Measurements from ENCODE around the gene SF3A1.

Gene SF3A1

DNA sequence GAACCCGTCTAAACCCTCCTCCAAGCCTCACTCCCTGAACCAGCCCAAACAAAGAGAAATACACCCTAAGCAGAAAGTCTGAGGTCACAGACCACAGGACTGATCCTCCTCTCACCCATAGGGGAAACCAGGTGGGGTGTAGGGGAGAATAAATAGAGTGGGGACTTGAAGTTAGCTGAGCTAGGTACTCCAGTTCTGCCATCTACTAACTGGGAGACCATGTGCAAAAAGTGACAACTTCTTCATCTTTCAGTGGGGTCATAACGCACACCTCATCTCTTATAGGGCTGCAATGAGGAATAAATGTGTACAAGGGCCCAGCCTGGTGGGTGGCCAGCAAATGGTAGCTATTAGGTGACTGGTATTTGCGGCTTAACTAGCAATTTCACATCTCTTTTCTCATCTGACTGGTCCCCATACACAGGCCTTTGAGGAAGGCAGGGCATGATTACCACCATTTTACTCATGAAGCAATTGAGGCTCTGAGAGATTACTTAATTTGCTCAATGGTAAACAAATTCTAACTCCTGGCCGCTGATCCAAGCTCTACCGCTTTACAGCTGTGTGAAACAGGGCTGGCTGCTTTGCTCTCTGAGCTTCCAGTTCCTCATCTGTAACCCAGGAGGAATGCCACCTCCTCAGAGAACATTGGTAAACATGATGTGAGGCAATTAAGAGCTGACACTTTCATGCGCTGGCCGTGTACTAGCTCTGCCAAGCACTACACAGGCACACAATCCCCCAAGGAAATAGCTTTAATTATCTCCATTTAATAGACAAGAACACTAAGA is 46.5 kb downstream of the SF3A1 start:
- peak; percentile 81 to 91 for DNase-seq (ENCODE audit: low read depth in 1 of 2, low spot score in 1 of 2)
- Histone ChIP-seq H3K27me3 (ENCODE audit: insufficient read depth, poor library complexity, severe bottlenecking) (no peaks in the 10 kb centered on the region), H3K4me3 (replicated peaks; ENCODE audit: insufficient read depth, low read length) (no peak overlapping the region), H3K27ac (replicated peaks) (0 out of 2 replicates have a peak overlapping the region, but pooled peaks have one; percentile 10)
- TF ChIP-seq SPI1 (IDR thresholded peaks at IDR 0.05; ENCODE audit: borderline replicate concordance, low read depth): peak; percentile 86
- 0 out of 2 replicates have a peak, but pooled peaks have one; percentile 45 for TF ChIP-seq POLR2AphosphoS5 (IDR thresholded peaks at IDR 0.05; ENCODE audit: low read depth)
- TF ChIP-seq, protein P1, sequence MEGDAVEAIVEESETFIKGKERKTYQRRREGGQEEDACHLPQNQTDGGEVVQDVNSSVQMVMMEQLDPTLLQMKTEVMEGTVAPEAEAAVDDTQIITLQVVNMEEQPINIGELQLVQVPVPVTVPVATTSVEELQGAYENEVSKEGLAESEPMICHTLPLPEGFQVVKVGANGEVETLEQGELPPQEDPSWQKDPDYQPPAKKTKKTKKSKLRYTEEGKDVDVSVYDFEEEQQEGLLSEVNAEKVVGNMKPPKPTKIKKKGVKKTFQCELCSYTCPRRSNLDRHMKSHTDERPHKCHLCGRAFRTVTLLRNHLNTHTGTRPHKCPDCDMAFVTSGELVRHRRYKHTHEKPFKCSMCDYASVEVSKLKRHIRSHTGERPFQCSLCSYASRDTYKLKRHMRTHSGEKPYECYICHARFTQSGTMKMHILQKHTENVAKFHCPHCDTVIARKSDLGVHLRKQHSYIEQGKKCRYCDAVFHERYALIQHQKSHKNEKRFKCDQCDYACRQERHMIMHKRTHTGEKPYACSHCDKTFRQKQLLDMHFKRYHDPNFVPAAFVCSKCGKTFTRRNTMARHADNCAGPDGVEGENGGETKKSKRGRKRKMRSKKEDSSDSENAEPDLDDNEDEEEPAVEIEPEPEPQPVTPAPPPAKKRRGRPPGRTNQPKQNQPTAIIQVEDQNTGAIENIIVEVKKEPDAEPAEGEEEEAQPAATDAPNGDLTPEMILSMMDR (IDR thresholded peaks at IDR 0.05; ENCODE audit: insufficient read depth, low read length): no peak
- no peak for TF ChIP-seq GABPA (IDR thresholded peaks at IDR 0.05; ENCODE audit: low read depth)

GRCh38 chr22:30308518-30309230 is 48.0 kb downstream of the SF3A1 start:
- H3K27ac ChIP-seq (replicated peaks): no peak overlapping the region
- H3K4me3 ChIP-seq (replicated peaks; ENCODE audit: insufficient read depth, low read length): no peak overlapping the region
- DNase-seq (ENCODE audit: low read depth in 1 of 2, low spot score in 1 of 2): no peak
- no peaks in the 10 kb centered on the region for H3K27me3 ChIP-seq (ENCODE audit: insufficient read depth, poor library complexity, severe bottlenecking)
- no peak for TF ChIP-seq SPI1 (IDR thresholded peaks at IDR 0.05; ENCODE audit: borderline replicate concordance, low read depth)
- TF ChIP-seq, protein P1 (IDR thresholded peaks at IDR 0.05; ENCODE audit: insufficient read depth, low read length): no peak

- no peaks in the 10 kb centered on the region for H3K27me3 ChIP-seq (ENCODE audit: insufficient read depth, poor library complexity, severe bottlenecking)
- DNase-seq (ENCODE audit: low read depth in 1 of 2, low spot score in 1 of 2): no peak
- H3K4me3 ChIP-seq (replicated peaks; ENCODE audit: insufficient read depth, low read length): no peak overlapping the region
- H3K27ac ChIP-seq (replicated peaks): no peak overlapping the region
- TF ChIP-seq SPI1 (IDR thresholded peaks at IDR 0.05; ENCODE audit: borderline replicate concordance, low read depth) (no peak), POLR2AphosphoS5 (IDR thresholded peaks at IDR 0.05; ENCODE audit: low read depth) (no peak), GABPA (IDR thresholded peaks at IDR 0.05; ENCODE audit: low read depth) (no peak)
- TF ChIP-seq, protein P2, sequence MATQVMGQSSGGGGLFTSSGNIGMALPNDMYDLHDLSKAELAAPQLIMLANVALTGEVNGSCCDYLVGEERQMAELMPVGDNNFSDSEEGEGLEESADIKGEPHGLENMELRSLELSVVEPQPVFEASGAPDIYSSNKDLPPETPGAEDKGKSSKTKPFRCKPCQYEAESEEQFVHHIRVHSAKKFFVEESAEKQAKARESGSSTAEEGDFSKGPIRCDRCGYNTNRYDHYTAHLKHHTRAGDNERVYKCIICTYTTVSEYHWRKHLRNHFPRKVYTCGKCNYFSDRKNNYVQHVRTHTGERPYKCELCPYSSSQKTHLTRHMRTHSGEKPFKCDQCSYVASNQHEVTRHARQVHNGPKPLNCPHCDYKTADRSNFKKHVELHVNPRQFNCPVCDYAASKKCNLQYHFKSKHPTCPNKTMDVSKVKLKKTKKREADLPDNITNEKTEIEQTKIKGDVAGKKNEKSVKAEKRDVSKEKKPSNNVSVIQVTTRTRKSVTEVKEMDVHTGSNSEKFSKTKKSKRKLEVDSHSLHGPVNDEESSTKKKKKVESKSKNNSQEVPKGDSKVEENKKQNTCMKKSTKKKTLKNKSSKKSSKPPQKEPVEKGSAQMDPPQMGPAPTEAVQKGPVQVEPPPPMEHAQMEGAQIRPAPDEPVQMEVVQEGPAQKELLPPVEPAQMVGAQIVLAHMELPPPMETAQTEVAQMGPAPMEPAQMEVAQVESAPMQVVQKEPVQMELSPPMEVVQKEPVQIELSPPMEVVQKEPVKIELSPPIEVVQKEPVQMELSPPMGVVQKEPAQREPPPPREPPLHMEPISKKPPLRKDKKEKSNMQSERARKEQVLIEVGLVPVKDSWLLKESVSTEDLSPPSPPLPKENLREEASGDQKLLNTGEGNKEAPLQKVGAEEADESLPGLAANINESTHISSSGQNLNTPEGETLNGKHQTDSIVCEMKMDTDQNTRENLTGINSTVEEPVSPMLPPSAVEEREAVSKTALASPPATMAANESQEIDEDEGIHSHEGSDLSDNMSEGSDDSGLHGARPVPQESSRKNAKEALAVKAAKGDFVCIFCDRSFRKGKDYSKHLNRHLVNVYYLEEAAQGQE (IDR thresholded peaks at IDR 0.05; ENCODE audit: insufficient replicate concordance, low read depth): no peak
- TF ChIP-seq, protein P1 (IDR thresholded peaks at IDR 0.05; ENCODE audit: insufficient read depth, low read length): no peak
Measured at GRCh38 chr22:30308093-30308492, 48.6 kb downstream of the SF3A1 start.

DNA sequence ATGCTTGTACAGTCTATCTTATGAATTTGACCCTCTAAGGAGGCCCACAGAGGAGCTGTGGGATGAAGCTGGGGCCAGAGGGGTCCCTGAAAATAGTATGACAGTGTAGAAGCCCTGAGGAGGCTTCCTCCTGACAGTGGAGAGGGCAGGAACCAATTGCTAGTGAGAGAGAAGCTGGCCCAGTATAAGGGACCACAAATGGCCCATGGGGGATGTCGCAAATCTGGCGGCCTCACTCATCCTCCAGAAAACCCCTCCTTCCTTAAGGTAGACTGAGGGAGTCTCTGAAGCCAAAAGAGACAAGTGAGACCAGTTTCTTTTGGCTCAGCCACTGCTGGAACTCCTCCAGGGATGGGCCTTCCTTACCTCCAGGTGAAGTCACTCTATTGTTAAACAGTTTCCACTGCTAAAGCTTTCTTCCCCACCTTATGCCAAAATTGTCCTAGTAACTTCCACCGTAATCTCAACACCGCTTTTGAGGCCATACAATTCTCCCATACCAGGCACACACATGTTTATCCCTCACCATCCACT is 49.6 kb downstream of the SF3A1 start:
- Histone ChIP-seq H3K4me3 (replicated peaks; ENCODE audit: insufficient read depth, low read length) (no peak overlapping the region), H3K27me3 (ENCODE audit: insufficient read depth, poor library complexity, severe bottlenecking) (no peaks in the 10 kb centered on the region), H3K27ac (replicated peaks) (peak overlapping the region; percentile 77; the same call in 1 of the 2 replicates)
- no peak for DNase-seq (ENCODE audit: low read depth in 1 of 2, low spot score in 1 of 2)
- no peak for TF ChIP-seq SPI1 (IDR thresholded peaks at IDR 0.05; ENCODE audit: borderline replicate concordance, low read depth)
- TF ChIP-seq, protein P1 (IDR thresholded peaks at IDR 0.05; ENCODE audit: insufficient read depth, low read length): no peak
- TF ChIP-seq, protein P2 (IDR thresholded peaks at IDR 0.05; ENCODE audit: insufficient replicate concordance, low read depth): no peak

Data from HL-60 (cell line).